Measurements from ENCODE around the gene PNLIPRP2. TPM values are rescaled to one million over a fixed set of nuclear protein-coding genes. Genes with fewer than 3 reads are reported as not detected.

The PNLIPRP2 gene
- total RNA-seq, 1 donor from 2014 or later, result not detected

DNA sequence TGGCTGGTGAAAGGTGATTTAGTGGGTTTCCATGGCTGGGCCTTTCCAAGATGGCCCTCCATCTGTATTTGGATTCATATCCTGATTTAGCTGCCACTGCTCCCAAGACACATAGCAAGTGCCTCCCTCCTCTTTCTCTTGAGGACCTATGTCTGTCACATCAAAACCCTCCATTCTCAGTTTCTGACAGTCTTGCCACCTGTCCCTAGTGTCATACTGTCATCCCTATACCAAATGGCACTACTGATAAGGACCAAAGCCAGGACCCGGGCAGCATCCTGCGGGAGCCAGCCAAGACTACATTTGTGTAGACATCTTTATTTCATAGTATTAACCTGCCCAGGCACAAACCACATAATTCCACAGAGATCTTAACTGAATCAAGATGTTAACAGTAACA is 34.8 kb downstream of the PNLIPRP2 start:
- Histone ChIP-seq H3K9me3 (ENCODE audit: insufficient read depth, low read depth, low read length) (no peaks in the 10 kb centered on the region), H3K4me2 (ENCODE audit: low read length) (no peak overlapping the region), H3K9ac (ENCODE audit: low read length) (no peak overlapping the region), H3K4me3 (ENCODE audit: insufficient read depth, low read depth, low read length) (no peak overlapping the region), H3K79me2 (ENCODE audit: insufficient read depth, low read length) (no peaks in the 10 kb centered on the region), H3K27ac (ENCODE audit: low read depth, low read length) (no peak overlapping the region), H3K4me1 (ENCODE audit: insufficient read depth, low read length) (no peaks in the 10 kb centered on the region), H2AFZ (ENCODE audit: low read depth, low read length) (no peak overlapping the region), H3K27me3 (ENCODE audit: insufficient read depth, low read length) (no peaks in the 10 kb centered on the region), H3K36me3 (ENCODE audit: insufficient read depth, low read length) (no peaks in the 10 kb centered on the region), H4K20me1 (ENCODE audit: insufficient read depth, low read length) (no peaks in the 10 kb centered on the region)
- Mint-ChIP-seq H3K27me3 (ENCODE audit: low read depth, unreplicated experiment) (peaks cover 7% of the 10 kb centered on the region), H3K27ac (ENCODE audit: unreplicated experiment) (no peak overlapping the region), H3K36me3 (ENCODE audit: low read depth, unreplicated experiment) (no peaks in the 10 kb centered on the region), H3K4me3 (ENCODE audit: unreplicated experiment) (no peak overlapping the region), H3K9me3 (ENCODE audit: unreplicated experiment) (peaks cover 6% of the 10 kb centered on the region), H3K4me1 (ENCODE audit: low read depth, unreplicated experiment) (no peaks in the 10 kb centered on the region)
- DNase-seq (ENCODE audit: low read depth), result no peak
- TF ChIP-seq EZH2 (IDR thresholded peaks at IDR 0.05; ENCODE audit: insufficient read depth, low read length), result no peak
- TF ChIP-seq, protein P1, sequence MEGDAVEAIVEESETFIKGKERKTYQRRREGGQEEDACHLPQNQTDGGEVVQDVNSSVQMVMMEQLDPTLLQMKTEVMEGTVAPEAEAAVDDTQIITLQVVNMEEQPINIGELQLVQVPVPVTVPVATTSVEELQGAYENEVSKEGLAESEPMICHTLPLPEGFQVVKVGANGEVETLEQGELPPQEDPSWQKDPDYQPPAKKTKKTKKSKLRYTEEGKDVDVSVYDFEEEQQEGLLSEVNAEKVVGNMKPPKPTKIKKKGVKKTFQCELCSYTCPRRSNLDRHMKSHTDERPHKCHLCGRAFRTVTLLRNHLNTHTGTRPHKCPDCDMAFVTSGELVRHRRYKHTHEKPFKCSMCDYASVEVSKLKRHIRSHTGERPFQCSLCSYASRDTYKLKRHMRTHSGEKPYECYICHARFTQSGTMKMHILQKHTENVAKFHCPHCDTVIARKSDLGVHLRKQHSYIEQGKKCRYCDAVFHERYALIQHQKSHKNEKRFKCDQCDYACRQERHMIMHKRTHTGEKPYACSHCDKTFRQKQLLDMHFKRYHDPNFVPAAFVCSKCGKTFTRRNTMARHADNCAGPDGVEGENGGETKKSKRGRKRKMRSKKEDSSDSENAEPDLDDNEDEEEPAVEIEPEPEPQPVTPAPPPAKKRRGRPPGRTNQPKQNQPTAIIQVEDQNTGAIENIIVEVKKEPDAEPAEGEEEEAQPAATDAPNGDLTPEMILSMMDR (IDR thresholded peaks at IDR 0.05; ENCODE audit: insufficient read depth, low read depth, low read length), result no peak
- no peak for FAIRE-seq

DNA sequence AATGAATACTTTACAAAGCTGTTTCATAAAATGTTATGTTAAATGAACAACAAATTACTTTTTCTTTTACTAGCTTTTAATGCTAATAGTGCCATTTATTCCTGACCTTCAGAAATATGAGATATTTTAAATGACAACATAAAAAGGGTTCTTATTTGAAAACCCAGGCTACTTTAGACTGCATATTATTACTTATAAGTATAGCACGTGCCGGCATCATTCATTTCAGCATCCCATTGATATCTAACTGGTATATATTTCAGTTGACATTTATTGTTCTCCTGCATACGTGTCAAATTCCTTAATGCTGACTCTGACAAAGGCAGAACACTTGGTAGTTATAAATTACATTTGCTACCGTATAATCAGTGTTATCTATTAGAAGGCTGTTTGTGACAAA is 35.3 kb downstream of the PNLIPRP2 start:
- no peaks in the 10 kb centered on the region for H3K9me3 ChIP-seq (ENCODE audit: insufficient read depth, low read depth, low read length)
- Mint-ChIP-seq H3K36me3 (ENCODE audit: low read depth, unreplicated experiment) (no peaks in the 10 kb centered on the region), H3K4me3 (ENCODE audit: unreplicated experiment) (no peak overlapping the region), H3K27me3 (ENCODE audit: low read depth, unreplicated experiment) (peaks cover 7% of the 10 kb centered on the region), H3K9me3 (ENCODE audit: unreplicated experiment) (peaks cover 2% of the 10 kb centered on the region), H3K27ac (ENCODE audit: unreplicated experiment) (no peak overlapping the region), H3K4me1 (ENCODE audit: low read depth, unreplicated experiment) (no peaks in the 10 kb centered on the region)
- H3K4me3 ChIP-seq (ENCODE audit: insufficient read depth, low read depth, low read length), result no peak overlapping the region
- no peak overlapping the region for H3K9ac ChIP-seq (ENCODE audit: low read length)
- H4K20me1 ChIP-seq (ENCODE audit: insufficient read depth, low read length), result no peaks in the 10 kb centered on the region
- H3K79me2 ChIP-seq (ENCODE audit: insufficient read depth, low read length), result no peaks in the 10 kb centered on the region
- FAIRE-seq (no peak), DNase-seq (ENCODE audit: low read depth) (no peak)
- TF ChIP-seq, protein P1 (IDR thresholded peaks at IDR 0.05; ENCODE audit: insufficient read depth, low read depth, low read length), result no peak
- no peak for TF ChIP-seq EZH2 (IDR thresholded peaks at IDR 0.05; ENCODE audit: insufficient read depth, low read length)
- H3K4me2 ChIP-seq (ENCODE audit: low read length), result no peak overlapping the region
- no peaks in the 10 kb centered on the region for H3K27me3 ChIP-seq (ENCODE audit: insufficient read depth, low read length)
- no peaks in the 10 kb centered on the region for H3K36me3 ChIP-seq (ENCODE audit: insufficient read depth, low read length)
- no peak overlapping the region for H3K27ac ChIP-seq (ENCODE audit: low read depth, low read length)
- no peak overlapping the region for H2AFZ ChIP-seq (ENCODE audit: low read depth, low read length)
- H3K4me1 ChIP-seq (ENCODE audit: insufficient read depth, low read length), result no peaks in the 10 kb centered on the region

DNA sequence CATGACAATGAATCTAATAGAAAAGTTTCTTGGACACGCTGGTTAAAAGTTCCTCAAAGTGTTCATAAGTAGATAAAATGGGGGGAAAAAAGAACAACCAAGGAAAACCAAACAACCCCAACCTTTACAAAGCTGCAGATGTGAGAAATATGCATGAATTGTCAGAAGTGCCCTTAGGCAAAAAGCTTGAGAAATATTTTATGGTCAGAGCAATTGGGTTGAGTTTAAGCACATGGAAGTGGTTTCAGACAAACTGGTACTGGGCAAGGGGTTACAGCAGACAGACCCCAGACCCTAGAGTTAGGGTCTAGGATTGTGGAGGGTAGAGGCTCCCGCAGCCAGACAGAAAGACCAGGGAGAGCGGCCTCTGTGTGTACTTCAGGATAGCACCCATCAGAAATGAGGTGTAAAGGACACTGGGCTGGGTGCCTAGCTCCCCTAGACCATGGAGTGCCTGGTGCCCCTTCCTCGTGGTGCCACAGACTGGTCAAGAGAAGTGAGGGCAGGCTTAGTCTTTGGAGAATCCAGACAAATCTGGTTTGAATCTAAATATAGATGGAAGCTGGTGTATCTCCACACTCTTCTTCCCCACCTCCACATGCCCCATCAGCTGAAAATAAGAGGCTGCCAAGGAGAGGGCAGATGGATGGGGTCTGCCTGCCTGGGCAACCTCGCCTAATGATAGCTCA is 37.3 kb downstream of the PNLIPRP2 start:
- Histone ChIP-seq H3K9me3 (ENCODE audit: insufficient read depth, low read depth, low read length) (no peaks in the 10 kb centered on the region), H3K27ac (ENCODE audit: low read depth, low read length) (no peak overlapping the region), H2AFZ (ENCODE audit: low read depth, low read length) (no peak overlapping the region), H3K4me3 (ENCODE audit: insufficient read depth, low read depth, low read length) (no peak overlapping the region), H3K79me2 (ENCODE audit: insufficient read depth, low read length) (no peaks in the 10 kb centered on the region), H3K9ac (ENCODE audit: low read length) (no peak overlapping the region), H3K4me2 (ENCODE audit: low read length) (no peak overlapping the region), H3K36me3 (ENCODE audit: insufficient read depth, low read length) (no peaks in the 10 kb centered on the region), H3K4me1 (ENCODE audit: insufficient read depth, low read length) (no peaks in the 10 kb centered on the region), H3K27me3 (ENCODE audit: insufficient read depth, low read length) (no peaks in the 10 kb centered on the region), H4K20me1 (ENCODE audit: insufficient read depth, low read length) (no peaks in the 10 kb centered on the region)
- H3K4me1 Mint-ChIP-seq (ENCODE audit: low read depth, unreplicated experiment), result no peaks in the 10 kb centered on the region
- no peak overlapping the region for H3K27ac Mint-ChIP-seq (ENCODE audit: unreplicated experiment)
- no peak for FAIRE-seq
- no peak for TF ChIP-seq EZH2 (IDR thresholded peaks at IDR 0.05; ENCODE audit: insufficient read depth, low read length)
- TF ChIP-seq, protein P1 (IDR thresholded peaks at IDR 0.05; ENCODE audit: insufficient read depth, low read depth, low read length), result no peak
- no peaks in the 10 kb centered on the region for H3K36me3 Mint-ChIP-seq (ENCODE audit: low read depth, unreplicated experiment)
- no peak for DNase-seq (ENCODE audit: low read depth)
- H3K4me3 Mint-ChIP-seq (ENCODE audit: unreplicated experiment), result no peak overlapping the region
- H3K27me3 Mint-ChIP-seq (ENCODE audit: low read depth, unreplicated experiment), result peaks cover 7% of the 10 kb centered on the region
- H3K9me3 Mint-ChIP-seq (ENCODE audit: unreplicated experiment), result no peaks in the 10 kb centered on the region
